HCT116 (cell line): ENCODE results near the gene SGSM2. TPM values are rescaled to one million over a fixed set of nuclear protein-coding genes. Genes with fewer than 3 reads are reported as not detected.

ENCODE experiments used
- ATAC-seq: fragments of 200-7000 bp; cut with Tn5 transposase; 2 replicates; pipeline ENCODE4 v1.9.1; 2020; ENCODE audit warnings: mild to moderate bottlenecking, moderate library complexity
- BruUV-seq: library from RNA; stranded (reverse); fragments of 400-500 nt; replicated peaks from 2 replicates; lab custom pipeline; 2021; lab: Mats Ljungman, UMichigan
- CTCF ChIA-PET: fragments of 300-600 bp; sonication (Branson Sonifier 250); formaldehyde crosslinking; loops from one replicate; lab custom pipeline; 2021; ENCODE audit warnings: antibody characterized with exemption; lab: Charles Lee
- POLR2A ChIA-PET: fragments of 300-600, 350-600 bp; sonication (Branson Sonifier 250); formaldehyde crosslinking; loops from one replicate; lab custom pipeline; 2021; ENCODE audit warnings: antibody characterized with exemption; lab: Charles Lee
- RAD21 ChIA-PET, 2 experiments: fragments of 300-600 bp; sonication (Branson Sonifier 250); formaldehyde crosslinking; loops; one replicate each; lab custom pipeline; 2023; ENCODE audit warnings: low total read pairs in 2 of 2; ENCODE audit not compliant: uncharacterized antibody in 2 of 2, unreplicated experiment in 2 of 2, low non-redundant PET in 1 of 2; lab: Charles Lee
- DNase-seq: peaks from one replicate; pipeline ENCODE4 v3.0.0-alpha.2; 2010; ENCODE audit warnings: low read depth, low spot score
- H2AFZ ChIP-seq: fragments of 200-600 bp; shearing (Covaris generic), sonication (generic); 2 replicates; pipeline ENCODE4 v1.6.1; 2017; ENCODE audit warnings: low read depth, mixed run types, mixed read lengths, antibody characterized with exemption, low read length; ENCODE audit not compliant: poor library complexity, severe bottlenecking
- H3K27ac ChIP-seq: 2 replicates; pipeline ENCODE4 v1.5.1; 2012; ENCODE audit warnings: low read depth, low read length
- H3K27me3 ChIP-seq: fragments of 200-600 bp; sonication (generic); 2 replicates; pipeline ENCODE4 v1.6.1; 2016; ENCODE audit warnings: mixed run types, low read length, mixed read lengths; ENCODE audit not compliant: insufficient read depth
- H3K36me3 ChIP-seq, 2 experiments: fragments of 200-500 bp in 1 of 2; fragments of 200-600 bp in 1 of 2; sonication (Bioruptor generic) in 1 of 2; sonication (generic) in 1 of 2; 2 replicates each; pipeline versions ENCODE4 v1.5.1 to v1.6.1; 2014 to 2016; ENCODE audit warnings: low read length in 2 of 2, inconsistent platforms in 1 of 2, mixed read lengths in 1 of 2, mixed run types in 1 of 2; ENCODE audit not compliant: insufficient read depth in 2 of 2, control insufficient read depth in 1 of 2
- H3K4me1 ChIP-seq, 2 experiments: fragments of 200-600 bp in 1 of 2; sonication (generic) in 1 of 2; 2 replicates each; pipeline versions ENCODE4 v1.5.1 to v1.6.1; 2012 to 2017; ENCODE audit warnings: low read length in 2 of 2, inconsistent platforms in 1 of 2, mild to moderate bottlenecking in 1 of 2, mixed read lengths in 1 of 2, mixed run types in 1 of 2, moderate library complexity in 1 of 2; ENCODE audit not compliant: insufficient read depth in 2 of 2, control insufficient read depth in 1 of 2
- H3K4me2 ChIP-seq: fragments of 200-600 bp; sonication (generic); 2 replicates; pipeline ENCODE4 v1.6.1; 2017; ENCODE audit warnings: mixed run types, low read length, mixed read lengths
- H3K4me3 ChIP-seq, 2 experiments: fragments of 200-600 bp in 1 of 2; sonication (generic) in 1 of 2; replicated peaks in 1 of 2; 2 replicates each; pipeline ENCODE4 v1.5.1; 2011 to 2016; ENCODE audit warnings: low read length in 2 of 2, control low read depth in 1 of 2, low read depth in 1 of 2, mild to moderate bottlenecking in 1 of 2, mixed read lengths in 1 of 2, mixed run types in 1 of 2
- H3K79me2 ChIP-seq: fragments of 200-600 bp; sonication (generic); 2 replicates; pipeline ENCODE4 v1.6.1; 2017; ENCODE audit warnings: mild to moderate bottlenecking, mixed run types, low read length, moderate library complexity, mixed read lengths; ENCODE audit not compliant: insufficient read depth
- H3K9ac ChIP-seq: fragments of 200-600 bp; sonication (generic); 2 replicates; pipeline ENCODE4 v1.6.1; 2016; ENCODE audit warnings: low read length, mixed read lengths
- H3K9me2 ChIP-seq: fragments of 200-600 bp; sonication (generic), shearing (Covaris generic); 2 replicates; pipeline ENCODE4 v1.6.1; 2017; ENCODE audit warnings: mixed run types, mild to moderate bottlenecking, moderate library complexity; ENCODE audit not compliant: insufficient read depth
- H3K9me3 ChIP-seq, 2 experiments: fragments of 200-500 bp in 1 of 2; fragments of 200-600 bp in 1 of 2; sonication (Bioruptor generic) in 1 of 2; sonication (generic) in 1 of 2; 2 replicates each; pipeline ENCODE4 v1.6.1; 2014 to 2017; ENCODE audit warnings: low read length in 2 of 2, mixed read lengths in 2 of 2, inconsistent platforms in 1 of 2, low read depth in 1 of 2, mild to moderate bottlenecking in 1 of 2, mixed run types in 1 of 2, moderate library complexity in 1 of 2; ENCODE audit not compliant: control insufficient read depth in 1 of 2, insufficient read depth in 1 of 2
- H4K20me1 ChIP-seq: fragments of 200-600 bp; sonication (generic), shearing (Covaris generic); 2 replicates; pipeline ENCODE4 v1.6.1; 2017; ENCODE audit warnings: mixed run types, mild to moderate bottlenecking, moderate library complexity; ENCODE audit not compliant: insufficient read depth
- ATF3 ChIP-seq: IDR thresholded peaks from 2 replicates; pipeline ENCODE4 v1.6.1; 2012
- CEBPB ChIP-seq: IDR thresholded peaks from 2 replicates; pipeline ENCODE4 v1.6.1; 2012; ENCODE audit warnings: low read depth
- CTCF ChIP-seq, 3 experiments: fragments of 200-600 bp in 1 of 3; sonication (generic) in 1 of 3; IDR thresholded peaks in 2 of 3; conservative IDR thresholded peaks in 1 of 3; 2 replicates each; pipeline ENCODE4 v1.5.1; 2012 to 2017; ENCODE audit warnings: low read depth in 2 of 3, low read length in 2 of 3, antibody characterized with exemption in 1 of 3, borderline replicate concordance in 1 of 3, control low read depth in 1 of 3, mild to moderate bottlenecking in 1 of 3, mixed read lengths in 1 of 3, mixed run types in 1 of 3, moderate library complexity in 1 of 3; ENCODE audit not compliant: insufficient read depth in 1 of 3
- EGR1 ChIP-seq: IDR thresholded peaks from 2 replicates; pipeline ENCODE4 v1.6.1; 2012; ENCODE audit warnings: low read depth
- EZH2 ChIP-seq: fragments of 200-600 bp; sonication (generic); IDR thresholded peaks from 2 replicates; pipeline ENCODE4 v1.6.1; 2017; ENCODE audit warnings: antibody characterized with exemption, mixed run types
- EZH2phosphoT487 ChIP-seq: fragments of 200-600 bp; IDR thresholded peaks from 2 replicates; pipeline ENCODE4 v1.6.1; 2018; ENCODE audit warnings: antibody characterized with exemption, borderline replicate concordance
- FOSL1 ChIP-seq: IDR thresholded peaks from 2 replicates; pipeline ENCODE4 v1.6.1; 2012; ENCODE audit warnings: low read depth
- JUND ChIP-seq: IDR thresholded peaks from 2 replicates; pipeline ENCODE4 v1.6.1; 2012
- MAX ChIP-seq: IDR thresholded peaks from 2 replicates; pipeline ENCODE4 v1.6.1; 2012
- POLR2A ChIP-seq: IDR thresholded peaks from 2 replicates; pipeline ENCODE4 v1.7.0; 2011; ENCODE audit warnings: borderline replicate concordance; ENCODE audit not compliant: insufficient read depth, insufficient read length; ENCODE audit errors: extremely low read depth
- POLR2AphosphoS5 ChIP-seq: IDR thresholded peaks from 2 replicates; pipeline ENCODE4 v1.6.1; 2011; ENCODE audit warnings: mild to moderate bottlenecking, low read depth, low read length, moderate library complexity
- RAD21 ChIP-seq: IDR thresholded peaks from 2 replicates; pipeline ENCODE4 v1.6.1; 2012; ENCODE audit warnings: low read depth, mild to moderate bottlenecking
- REST ChIP-seq: IDR thresholded peaks from 2 replicates; pipeline ENCODE4 v1.6.1; 2012; ENCODE audit warnings: low read depth
- SIN3A ChIP-seq: IDR thresholded peaks from 2 replicates; pipeline ENCODE4 v1.6.1; 2012; ENCODE audit warnings: low read depth
- SRF ChIP-seq: IDR thresholded peaks from 2 replicates; pipeline ENCODE4 v1.6.1; 2012; ENCODE audit warnings: low read depth
- TCF7L2 ChIP-seq: IDR thresholded peaks from 2 replicates; pipeline ENCODE4 v1.7.0; 2011; ENCODE audit warnings: borderline replicate concordance, inconsistent platforms; ENCODE audit not compliant: insufficient read depth, insufficient read length; ENCODE audit errors: extremely low read depth
- YY1 ChIP-seq: IDR thresholded peaks from 2 replicates; pipeline ENCODE4 v1.6.1; 2011; ENCODE audit warnings: low read length, low read depth, moderate library complexity, mild to moderate bottlenecking; ENCODE audit not compliant: insufficient replicate concordance; ENCODE audit errors: extremely low read depth
- ZBTB33 ChIP-seq: IDR thresholded peaks from 2 replicates; pipeline ENCODE4 v1.6.1; 2011; ENCODE audit warnings: mild to moderate bottlenecking, low read length, moderate library complexity; ENCODE audit not compliant: insufficient replicate concordance; ENCODE audit errors: extremely low read depth
- ZFX ChIP-seq: fragments of 450-650 bp; IDR thresholded peaks from 2 replicates; pipeline ENCODE4 v1.6.1; 2017
- ZNF274 ChIP-seq: fragments of 200-500 bp; sonication (Bioruptor generic); IDR thresholded peaks from 2 replicates; pipeline ENCODE4 v1.6.1; 2014; ENCODE audit warnings: mild to moderate bottlenecking, low read depth, low read length, inconsistent platforms
- intact Hi-C: fragments of 100-400 bp; cut with micrococcal nuclease; formaldehyde crosslinking; loops from 2 replicates; pipeline ENCODE4 v1.10.0; 2022
- total RNA-seq: library from RNA; stranded (reverse); gene quantifications from one replicate; pipeline ENCODE4 v1.2.1, GENCODE V29; 2021; ENCODE audit not compliant: unreplicated experiment

SGSM2 gene
- total RNA-seq, 1 experiment from 2014 or later = 68.1 TPM

GRCh38 chr17:2386400-2387085 lies 49.2 kb downstream of the SGSM2 start:
- Histone ChIP-seq H3K9ac (no peak overlapping the region), H3K9me3 (no peaks in the 10 kb centered on the region), H3K9me2 (no peaks in the 10 kb centered on the region), H4K20me1 (no peaks in the 10 kb centered on the region), H3K27me3 (no peaks in the 10 kb centered on the region), H3K27ac (no peak overlapping the region), H3K4me3 (no peak overlapping the region), H3K4me2 (no peak overlapping the region), H3K4me1 (peaks cover 5 to 27% of the 10 kb centered on the region in 2 experiments), H3K79me2 (peaks cover 5% of the 10 kb centered on the region), H3K36me3 (peaks cover 0 to 3% of the 10 kb centered on the region in 2 experiments; a peak in 1 of 4 replicates), H2AFZ (no peak overlapping the region)
- ATAC-seq = no peak
- ChIA-PET RAD21 (no interaction called here), CTCF (interaction anchor here (0.7 kb wide), 1 partner anchor 30 kb away, joined by 3 read pairs; no protein-coding TSS in a partner anchor), POLR2A (no interaction called here)
- no peak for DNase-seq
- TF ChIP-seq ZFX = no peak
- no peak for TF ChIP-seq ATF3
- TF ChIP-seq ZNF274 = no peak
- no peak for TF ChIP-seq MAX
- TF ChIP-seq SRF = no peak
- no peak for TF ChIP-seq SIN3A
- TF ChIP-seq FOSL1 = no peak
- TF ChIP-seq EGR1 = no peak
- TF ChIP-seq EZH2 = no peak
- no peak for TF ChIP-seq JUND
- TF ChIP-seq REST = no peak
- TF ChIP-seq POLR2A = no peak
- TF ChIP-seq TCF7L2 = no peak
- no peak for TF ChIP-seq RAD21
- TF ChIP-seq CTCF (IDR thresholded peaks at IDR 0.05 in 2 of 3, conservative IDR thresholded peaks at IDR 0.05 in 1 of 3; ENCODE audit: borderline replicate concordance in 1 of 3, insufficient read depth in 1 of 3, low read depth in 2 of 3, low read length in 2 of 3) = no peak
- TF ChIP-seq CEBPB = no peak
- no peak for TF ChIP-seq EZH2phosphoT487
- no peak for TF ChIP-seq ZBTB33
- no peak for TF ChIP-seq YY1
- TF ChIP-seq POLR2AphosphoS5 = no peak
- no TSS peak for BruUV-seq
- intact Hi-C loops = no loop called here
